ENCODE measurements around the gene STARD13.

STARD13 gene

DNA sequence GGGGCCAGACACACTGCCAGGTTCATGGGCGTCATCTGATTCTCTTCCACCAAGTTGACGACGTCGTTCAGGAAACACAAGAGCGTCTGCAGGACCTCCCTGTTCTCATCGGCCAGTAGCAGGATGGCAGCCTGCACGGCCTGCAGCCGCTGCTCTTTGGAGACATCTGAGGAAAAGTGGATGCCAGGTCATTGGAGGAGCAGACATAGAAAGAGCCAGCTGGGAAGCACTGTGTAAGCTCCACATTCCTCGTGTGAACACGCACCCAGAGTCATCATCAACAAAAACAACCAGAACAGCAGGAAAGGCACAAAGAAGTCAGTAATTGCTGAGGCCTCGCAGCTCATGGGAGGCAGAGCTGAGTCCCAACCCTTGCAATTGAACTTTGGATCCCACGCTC is 172.8 kb downstream of the STARD13 start:
- H3K4me3 ChIP-seq (ENCODE audit: low read length): no peak overlapping the region
- TF ChIP-seq, protein P1, sequence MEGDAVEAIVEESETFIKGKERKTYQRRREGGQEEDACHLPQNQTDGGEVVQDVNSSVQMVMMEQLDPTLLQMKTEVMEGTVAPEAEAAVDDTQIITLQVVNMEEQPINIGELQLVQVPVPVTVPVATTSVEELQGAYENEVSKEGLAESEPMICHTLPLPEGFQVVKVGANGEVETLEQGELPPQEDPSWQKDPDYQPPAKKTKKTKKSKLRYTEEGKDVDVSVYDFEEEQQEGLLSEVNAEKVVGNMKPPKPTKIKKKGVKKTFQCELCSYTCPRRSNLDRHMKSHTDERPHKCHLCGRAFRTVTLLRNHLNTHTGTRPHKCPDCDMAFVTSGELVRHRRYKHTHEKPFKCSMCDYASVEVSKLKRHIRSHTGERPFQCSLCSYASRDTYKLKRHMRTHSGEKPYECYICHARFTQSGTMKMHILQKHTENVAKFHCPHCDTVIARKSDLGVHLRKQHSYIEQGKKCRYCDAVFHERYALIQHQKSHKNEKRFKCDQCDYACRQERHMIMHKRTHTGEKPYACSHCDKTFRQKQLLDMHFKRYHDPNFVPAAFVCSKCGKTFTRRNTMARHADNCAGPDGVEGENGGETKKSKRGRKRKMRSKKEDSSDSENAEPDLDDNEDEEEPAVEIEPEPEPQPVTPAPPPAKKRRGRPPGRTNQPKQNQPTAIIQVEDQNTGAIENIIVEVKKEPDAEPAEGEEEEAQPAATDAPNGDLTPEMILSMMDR (IDR thresholded peaks at IDR 0.05; ENCODE audit: insufficient read depth, low read depth, low read length, missing control alignments): no peak
- DNase-seq (ENCODE audit: low read depth): no peak

DNA sequence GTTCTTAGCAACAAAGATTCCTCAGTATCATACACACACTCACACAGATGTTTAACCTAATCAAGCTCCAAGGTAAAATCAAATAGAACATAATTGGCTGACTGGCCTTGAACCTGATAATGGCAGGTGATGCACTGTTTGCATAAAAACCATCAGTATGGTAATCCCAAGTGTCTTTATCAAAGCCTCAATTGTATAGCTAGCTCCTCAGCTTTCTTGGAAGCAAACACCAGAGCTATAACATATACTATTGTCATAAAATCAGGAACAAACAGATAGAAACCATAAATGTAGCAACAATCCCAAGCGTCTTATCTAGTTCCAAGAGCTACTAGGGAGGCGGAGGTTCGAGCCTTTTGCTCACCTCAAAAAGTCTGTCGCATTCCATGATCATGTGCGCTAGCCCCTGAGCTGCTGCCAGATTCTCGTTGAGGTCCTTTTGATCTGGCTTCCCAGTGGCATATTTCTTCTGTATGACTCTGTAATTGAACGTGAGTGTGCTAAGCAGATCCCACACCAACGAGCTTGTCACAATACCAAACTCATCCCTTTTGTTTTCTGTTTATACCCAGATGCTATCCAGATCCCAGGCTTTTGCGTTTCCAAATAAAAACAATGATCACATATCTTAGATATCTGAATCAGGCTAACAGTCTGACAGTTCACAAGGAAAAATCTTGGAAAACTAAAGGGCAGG is 174.0 kb downstream of the STARD13 start:
- TF ChIP-seq, protein P1 (IDR thresholded peaks at IDR 0.05; ENCODE audit: insufficient read depth, low read depth, low read length, missing control alignments): no peak
- H3K4me3 ChIP-seq (ENCODE audit: low read length): no peak overlapping the region
- DNase-seq (ENCODE audit: low read depth): no peak

DNA sequence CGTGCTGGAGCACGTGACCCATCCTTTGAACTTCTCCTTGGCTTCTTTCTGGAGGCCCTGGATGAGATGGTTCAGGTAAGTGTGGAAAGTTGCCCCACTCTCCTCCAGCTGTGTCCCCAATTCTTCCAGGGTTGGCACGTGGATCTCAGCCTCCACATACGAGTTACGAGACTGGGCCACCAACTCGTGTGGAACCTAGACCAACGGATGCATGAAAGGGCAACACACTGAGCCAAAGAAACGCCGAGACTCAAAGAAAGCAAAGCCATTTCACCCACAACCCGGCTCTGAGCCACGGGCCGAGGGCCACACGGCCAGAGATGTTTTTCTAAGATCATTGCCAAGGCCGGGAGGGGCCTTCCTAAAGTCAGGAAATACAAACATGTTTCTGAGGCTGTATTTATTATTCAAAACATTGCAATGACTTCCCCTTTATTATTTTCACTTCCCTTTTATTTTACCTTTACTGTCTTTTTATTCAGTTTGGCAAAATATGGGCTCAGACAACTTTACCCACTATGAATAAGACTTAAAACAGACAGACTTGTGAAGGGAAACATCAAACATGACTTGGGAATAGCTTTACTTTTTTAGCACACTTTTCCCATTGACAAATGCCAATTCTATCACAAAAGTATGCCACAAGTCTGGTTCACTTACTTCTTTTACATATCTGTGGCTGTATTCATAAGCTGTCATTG is 174.7 kb downstream of the STARD13 start:
- TF ChIP-seq, protein P1 (IDR thresholded peaks at IDR 0.05; ENCODE audit: insufficient read depth, low read depth, low read length, missing control alignments): no peak
- H3K4me3 ChIP-seq (ENCODE audit: low read length): no peak overlapping the region
- DNase-seq (ENCODE audit: low read depth): no peak

DNA sequence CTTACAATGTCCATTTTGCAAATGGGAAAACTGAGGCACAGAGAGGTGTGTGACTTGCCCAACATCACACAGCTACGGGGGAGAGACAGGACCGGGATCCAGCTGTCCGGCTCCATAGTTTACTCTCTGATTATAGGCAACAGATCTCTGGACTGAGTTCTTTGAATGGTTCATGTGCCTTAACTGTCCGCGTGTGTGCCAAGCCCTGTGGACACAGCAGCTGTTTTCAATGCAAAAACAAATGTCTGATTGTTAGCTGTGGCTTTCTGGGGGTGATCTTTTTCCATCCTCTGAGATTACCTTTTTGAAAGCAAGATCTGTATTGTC is 175.2 kb downstream of the STARD13 start:
- TF ChIP-seq, protein P1 (IDR thresholded peaks at IDR 0.05; ENCODE audit: insufficient read depth, low read depth, low read length, missing control alignments): no peak
- no peak overlapping the region for H3K4me3 ChIP-seq (ENCODE audit: low read length)
- DNase-seq (ENCODE audit: low read depth): no peak

DNA sequence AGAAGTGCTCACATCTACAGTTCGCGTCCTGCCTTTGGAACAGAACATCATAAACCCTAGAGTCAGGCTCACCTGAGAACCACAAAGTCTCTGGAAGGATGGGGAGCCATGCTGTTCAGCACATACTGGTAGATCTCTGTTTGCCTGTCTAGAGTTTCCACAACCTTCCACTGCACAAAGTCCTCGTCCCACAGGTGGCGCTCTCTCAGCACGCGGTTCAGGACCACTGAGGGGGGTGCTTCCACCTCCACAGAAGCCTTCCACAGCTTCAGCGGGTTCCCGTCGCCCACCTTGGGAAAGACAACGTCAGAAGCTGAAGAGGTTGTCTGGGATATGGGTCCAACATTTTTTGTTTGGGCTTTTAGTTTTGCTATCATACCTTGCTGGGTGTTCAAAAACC is 175.8 kb downstream of the STARD13 start:
- DNase-seq (ENCODE audit: low read depth): no peak
- TF ChIP-seq, protein P1 (IDR thresholded peaks at IDR 0.05; ENCODE audit: insufficient read depth, low read depth, low read length, missing control alignments): peak; percentile 20
- H3K4me3 ChIP-seq (ENCODE audit: low read length): no peak overlapping the region

DNA sequence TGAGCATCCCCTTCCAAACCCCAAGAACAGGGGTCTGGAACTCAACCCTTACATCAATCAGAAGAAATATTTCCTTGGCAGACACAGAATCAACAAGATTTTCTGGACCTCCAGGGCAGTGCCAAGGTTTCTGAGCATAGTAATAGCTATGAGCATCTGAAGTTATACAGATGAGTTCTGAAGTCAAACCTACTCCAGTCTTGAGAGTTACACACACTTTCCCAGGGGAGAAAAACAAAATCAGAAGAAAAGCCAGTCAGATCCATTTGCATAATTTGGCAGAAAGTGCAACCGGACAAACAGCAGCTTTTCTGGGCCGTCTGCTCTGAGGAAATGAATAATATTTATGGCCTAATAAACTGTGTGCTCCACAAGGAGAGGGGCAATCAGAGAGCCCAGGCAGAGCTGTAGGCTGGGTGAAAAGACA is 176.3 kb downstream of the STARD13 start:
- no peak for DNase-seq (ENCODE audit: low read depth)
- TF ChIP-seq, protein P1 (IDR thresholded peaks at IDR 0.05; ENCODE audit: insufficient read depth, low read depth, low read length, missing control alignments): no peak
- H3K4me3 ChIP-seq (ENCODE audit: low read length): no peak overlapping the region

DNA sequence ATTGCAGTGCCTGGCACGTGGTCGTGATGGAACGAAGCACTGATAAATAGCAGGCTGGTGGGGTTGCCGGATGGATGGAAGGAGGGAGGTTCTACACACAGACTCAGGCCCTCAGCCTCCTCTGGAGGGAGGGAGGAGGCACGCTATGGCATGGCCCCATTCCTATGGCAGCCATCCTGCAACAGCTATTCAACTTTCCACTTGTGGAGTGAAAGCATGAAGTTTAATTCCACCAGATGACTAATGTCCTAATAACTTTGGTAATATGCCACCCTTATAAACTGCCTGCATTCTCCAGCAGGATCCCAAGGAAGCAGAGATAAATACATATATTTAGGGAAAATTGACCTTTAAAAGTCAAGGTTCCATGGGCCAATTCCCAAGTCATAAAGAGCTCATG is 176.9 kb downstream of the STARD13 start:
- no peak for DNase-seq (ENCODE audit: low read depth)
- TF ChIP-seq, protein P1 (IDR thresholded peaks at IDR 0.05; ENCODE audit: insufficient read depth, low read depth, low read length, missing control alignments): no peak
- H3K4me3 ChIP-seq (ENCODE audit: low read length): no peak overlapping the region
